Psoas muscle (tissue), 8 donors: ENCODE measurements around the gene USE1. TPM values are rescaled to one million over a fixed set of nuclear protein-coding genes. Genes with fewer than 3 reads are reported as not detected.

Experiments used
- ATAC-seq, 4 donors: fragments of 200-7000 bp; cut with Tn5 transposase; one replicate each; pipeline ENCODE4 v1.9.1; 2020; ENCODE audit warnings: moderate library complexity in 3 of 4, mild to moderate bottlenecking in 2 of 4
- DNase-seq, 2 donors: peaks; one replicate each; pipeline ENCODE4 v3.0.0-alpha.2; 2020
- H3K27ac ChIP-seq: fragments of 200-600 bp; one replicate; pipeline ENCODE4 v1.8.0; 2022
- H3K27me3 ChIP-seq, 3 donors: fragments of 200-600 bp in 1 of 3; one replicate each; pipeline versions ENCODE4 v1.6.1 to v1.8.0; 2013 to 2022; ENCODE audit warnings: low read length in 2 of 3, mild to moderate bottlenecking in 2 of 3, moderate library complexity in 1 of 3; ENCODE audit not compliant: insufficient read depth in 3 of 3
- H3K36me3 ChIP-seq, 2 donors: fragments of 200-600 bp in 1 of 2; one replicate each; pipeline versions ENCODE4 v1.6.1 to v1.8.0; 2013 to 2022; ENCODE audit warnings: low read depth in 1 of 2, mild to moderate bottlenecking in 1 of 2, moderate library complexity in 1 of 2; ENCODE audit not compliant: insufficient read depth in 1 of 2
- H3K4me1 ChIP-seq: fragments of 200-600 bp; one replicate; pipeline ENCODE4 v1.8.0; 2022
- H3K4me3 ChIP-seq: fragments of 200-600 bp; one replicate; pipeline ENCODE4 v1.8.0; 2022; ENCODE audit warnings: mild to moderate bottlenecking
- H3K9me3 ChIP-seq: fragments of 200-600 bp; one replicate; pipeline ENCODE4 v1.8.0; 2022
- CTCF ChIP-seq: fragments of 200-600 bp; IDR thresholded peaks from one replicate; pipeline ENCODE4 v1.8.0; 2022; ENCODE audit warnings: antibody characterized with exemption
- WGBS, 3 donors: extraction: QIAGEN DNeasy Blood & Tissue Kit; methylation state at CpG; one replicate each; pipeline versions ENCODE4 v1.1.6 to v1.1.7; 2013; 5-methylcytosine and 5-hydroxymethylcytosine counted together
- intact Hi-C, 2 donors: fragments of 100-400 bp; cut with DNase I; formaldehyde crosslinking; loops; one replicate each; pipeline versions ENCODE4 v1.11.0 to v1.14.2; 2022
- polyA plus RNA-seq, 3 donors: library from polyadenylated mRNA; stranded (reverse); fragments of 200-250 nt; gene quantifications; one replicate each; pipeline ENCODE4 v1.2.3, GENCODE V29; 2013
- total RNA-seq, 4 donors: library from RNA; stranded (reverse); fragmentation: NEBNext Ultra II Directional in 2 of 4; extraction: Animal tissue kit (Norgen Biotek cat#: 25700) in 2 of 4; gene quantifications; one replicate each; pipeline versions ENCODE4 v1.2.1 to v1.2.4, GENCODE V29; 2021 to 2023
- donor health status: healthy with polysubstance abuse.
- donor health status: DM: no; HTN: no; CAD: no; lungs with moderate emphysema.
- donor health status: Bipolar disorder and iron deficiency.
- donor health status: healthy.
- donor health status: DM: yes; HTN: yes; CAD: no.
- donor health status: DM: no; HTN: no; CAD: no.
- donor health status: DM: no; HTN: no; CAD: no.
- donor health status: DM: yes; HTN: yes; CAD: no.

USE1 gene
- total and polyA plus RNA-seq, 7 donors = 25.5 to 83.0 (median 41.2) TPM

- ATAC-seq = peak; percentile 82 to 93 (median 88)
- H3K36me3 ChIP-seq = peaks cover 3 to 59% of the 10 kb centered on the region in 2 donors
- H3K4me3 ChIP-seq = peak overlapping the region; percentile 72
- peak overlapping the region; percentile 67 for H3K27ac ChIP-seq
- 4 to 17% (median 4%) methylated on average over 32 to 80 of the region's 80 CpGs for WGBS, 3 donors
- peaks cover 16% of the 10 kb centered on the region for H3K4me1 ChIP-seq
- intact Hi-C loops = loop anchor here in 1 of 2 donors (2.0 kb wide), 1 partner anchor 167 kb away; no protein-coding TSS in a partner anchor
- H3K9me3 ChIP-seq = no peaks in the 10 kb centered on the region
- H3K27me3 ChIP-seq = no peaks in the 10 kb centered on the region
- peak; percentile 52 for TF ChIP-seq CTCF
- DNase-seq = peak; percentile 74 to 86
Observed at GRCh38 chr19:17235300-17235970, 20.3 kb downstream of the USE1 start.

DNA sequence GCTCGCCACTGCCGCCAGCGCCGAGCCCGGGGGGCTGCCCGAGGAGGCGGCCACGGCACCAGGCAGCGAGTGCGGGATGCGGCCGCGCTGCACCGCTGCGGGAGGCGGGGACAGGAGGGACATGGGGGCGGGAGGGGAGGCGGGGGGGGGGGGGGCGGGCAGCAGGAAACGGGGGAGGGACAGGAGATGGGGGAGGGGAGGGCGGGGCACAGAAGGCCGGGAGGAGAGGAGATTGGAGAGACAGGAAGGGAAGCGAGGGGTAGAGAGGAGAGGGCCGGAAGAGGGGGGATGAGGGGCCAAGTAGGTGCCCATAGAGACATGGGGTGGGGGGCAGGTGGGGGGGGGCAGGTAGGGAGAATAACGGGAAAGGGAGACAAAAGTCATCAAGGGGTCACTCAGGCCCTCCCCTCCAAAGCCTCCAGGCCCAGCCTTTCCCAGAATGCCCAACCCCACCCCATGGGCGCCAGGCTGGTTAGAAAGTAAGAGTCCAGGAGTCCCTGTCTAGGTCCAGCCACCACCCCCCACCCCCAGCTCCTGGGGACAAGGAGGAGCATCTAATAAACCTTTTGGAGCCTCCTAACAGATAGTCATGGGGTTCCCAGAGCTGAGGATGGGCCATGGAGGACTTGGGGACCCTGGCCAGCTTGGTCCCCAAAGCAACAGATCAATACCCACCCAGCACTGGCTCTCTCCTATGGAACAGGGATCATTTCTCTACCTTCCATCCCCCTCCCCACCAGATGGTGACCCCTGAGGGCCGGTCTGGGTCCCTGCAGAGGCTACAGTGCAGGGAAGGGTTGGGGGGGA is 21.0 kb downstream of the USE1 start:
- DNase-seq (no peak), ATAC-seq (no peak)
- Histone ChIP-seq H3K4me1 (peaks cover 17% of the 10 kb centered on the region), H3K9me3 (no peaks in the 10 kb centered on the region), H3K27ac (peak overlapping the region; percentile 67), H3K36me3 (peaks cover 3 to 58% of the 10 kb centered on the region in 2 donors), H3K4me3 (peak overlapping the region; percentile 72), H3K27me3 (no peaks in the 10 kb centered on the region)
- WGBS, 3 donors = 7 to 36% (median 13%) methylated on average over 6 to 25 of the region's 27 CpGs
- no peak for TF ChIP-seq CTCF
- intact Hi-C loops = loop anchor here in 1 of 2 donors (2.0 kb wide), 1 partner anchor 167 kb away; no protein-coding TSS in a partner anchor

DNA sequence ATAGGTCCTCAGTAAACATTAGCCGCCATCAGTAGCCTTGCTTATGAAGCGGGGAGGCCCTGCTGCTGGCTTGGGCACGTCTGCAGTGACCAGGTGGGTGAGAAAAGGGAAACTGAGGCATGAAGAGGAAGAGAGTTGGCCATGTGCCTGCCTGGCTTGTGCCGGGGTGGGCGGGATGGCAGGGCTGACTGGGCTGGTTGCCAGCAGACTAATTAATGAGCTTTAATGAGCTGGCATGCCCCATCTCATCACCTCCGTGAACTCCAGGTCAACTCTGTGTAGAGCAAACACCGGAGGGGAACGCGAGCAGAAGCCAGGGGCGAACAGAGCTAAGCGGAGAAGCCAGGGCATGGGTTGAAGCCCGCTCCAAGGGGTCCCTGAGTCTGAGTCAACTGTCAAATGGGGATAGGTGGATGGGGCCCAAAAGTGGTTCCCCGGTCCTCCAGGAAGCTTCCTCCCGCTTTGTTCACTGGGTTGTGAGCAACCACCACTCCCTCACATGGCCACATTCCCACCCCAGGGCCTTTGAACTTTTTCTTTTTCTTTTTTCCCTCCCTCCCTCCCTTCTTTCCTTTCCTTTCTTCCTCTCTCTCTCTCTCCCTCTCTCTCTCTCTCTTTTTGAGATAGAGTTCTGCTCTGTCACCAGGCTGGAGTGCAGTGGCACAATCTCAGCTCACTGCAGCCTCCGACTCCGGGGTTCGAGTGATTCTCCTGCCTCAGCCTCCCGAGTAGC is 21.8 kb downstream of the USE1 start:
- 84 to 85% (median 84%) methylated on average over 18 of the region's 18 CpGs for WGBS, 3 donors
- peak in 1 of 2 donors; percentile 49 for DNase-seq
- Histone ChIP-seq H3K4me1 (peaks cover 25% of the 10 kb centered on the region), H3K9me3 (no peaks in the 10 kb centered on the region), H3K27ac (peak overlapping the region; percentile 38), H3K27me3 (no peaks in the 10 kb centered on the region), H3K36me3 (peaks cover 3 to 50% of the 10 kb centered on the region in 2 donors), H3K4me3 (no peak overlapping the region)
- intact Hi-C loops = no loop called here
- no peak for ATAC-seq
- no peak for TF ChIP-seq CTCF

DNA sequence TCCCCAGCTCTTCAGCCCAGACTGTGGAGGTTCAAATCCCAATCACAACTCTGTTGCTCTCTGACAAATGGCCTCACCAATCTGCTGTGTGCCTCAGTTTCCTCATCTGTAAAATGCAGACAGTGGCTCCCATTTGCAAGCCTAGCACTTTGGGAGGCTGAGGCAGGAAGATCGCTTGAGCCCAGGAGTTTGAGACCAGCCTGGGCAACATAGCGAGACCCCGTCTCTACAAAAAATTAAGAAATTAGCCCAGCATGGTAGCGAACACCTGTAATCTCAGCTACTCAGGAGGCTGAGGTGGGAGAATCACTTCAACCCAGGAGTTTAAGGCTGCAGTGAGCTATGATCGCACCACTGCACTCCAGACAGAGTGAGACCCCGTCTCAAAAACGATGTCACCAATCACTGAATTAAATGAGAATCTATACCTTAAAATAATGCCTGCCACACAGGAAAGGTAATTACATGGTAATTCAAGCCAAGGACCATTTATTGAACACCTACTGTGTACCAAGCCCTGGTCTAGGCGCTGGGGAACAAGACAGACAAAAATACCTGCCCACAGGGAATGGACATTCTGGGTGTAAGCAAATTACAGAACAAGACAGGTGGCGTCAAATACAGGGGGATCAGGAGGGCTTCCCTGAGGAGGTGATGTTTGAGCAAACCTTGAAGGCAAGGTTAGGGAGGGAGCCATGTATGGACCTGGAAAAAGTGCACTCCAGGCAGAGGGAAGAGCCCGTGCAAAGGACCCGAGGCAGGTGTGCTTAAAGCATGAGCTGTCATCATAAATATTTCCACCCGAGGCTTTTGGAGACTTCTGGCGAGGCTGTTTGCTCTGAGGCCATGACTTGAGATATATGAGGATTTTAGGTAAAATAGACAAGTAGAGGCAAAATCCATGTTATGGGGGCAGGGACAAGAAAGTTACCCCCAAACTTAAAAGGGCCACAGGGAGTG is 22.9 kb downstream of the USE1 start:
- peaks cover 35% of the 10 kb centered on the region for H3K4me1 ChIP-seq
- 90 to 95% (median 90%) methylated on average over 13 of the region's 13 CpGs for WGBS, 3 donors
- peaks cover 3 to 39% of the 10 kb centered on the region in 2 donors for H3K36me3 ChIP-seq
- no peaks in the 10 kb centered on the region for H3K27me3 ChIP-seq
- ATAC-seq = no peak
- H3K4me3 ChIP-seq = no peak overlapping the region
- intact Hi-C loops = no loop called here
- no peak for DNase-seq
- H3K9me3 ChIP-seq = no peaks in the 10 kb centered on the region
- H3K27ac ChIP-seq = no peak overlapping the region
- no peak for TF ChIP-seq CTCF
